ENCODE results near the gene COG5.

- TF ChIP-seq CTCF (conservative IDR thresholded peaks at IDR 0.05; ENCODE audit: low read length) (no peak), EZH2phosphoT487 (IDR thresholded peaks at IDR 0.05; ENCODE audit: borderline replicate concordance, low read depth, low read length) (no peak)
Measured at GRCh38 chr7:107506674-107507339, 56.9 kb downstream of the COG5 start.

Data from OCI-LY7 (cell line).